H1 (cell line): ENCODE measurements around the gene LENG9. TPM values are rescaled to one million over a fixed set of nuclear protein-coding genes. Genes with fewer than 3 reads are reported as not detected.

Experiments used
- CTCF ChIA-PET: fragments of 300-600 bp; sonication (Branson Sonifier 250); formaldehyde crosslinking; loops from one replicate; lab custom pipeline; 2021; ENCODE audit not compliant: partially characterized antibody; lab: Charles Lee
- POLR2A ChIA-PET: fragments of 300-600 bp; sonication (Branson Sonifier 250); formaldehyde crosslinking; loops from one replicate; lab custom pipeline; 2021; ENCODE audit warnings: inconsistent platforms; ENCODE audit not compliant: partially characterized antibody; lab: Charles Lee
- DNase-seq, 2 experiments: peaks; one replicate each; pipeline versions ENCODE4 v3.0.0 to v3.0.0-alpha.2; 2010 to 2022; ENCODE audit warnings: low spot score in 2 of 2, low read depth in 1 of 2, mixed read lengths in 1 of 2
- FAIRE-seq: peaks from 2 replicates; lab custom pipeline; 2011; peaks lifted over from hg19 to GRCh38; lab: Jason Lieb, UNC
- H2AFZ ChIP-seq: 2 replicates; pipeline ENCODE4 v1.8.1; 2012; ENCODE audit warnings: low read length, inconsistent platforms
- H2AK5ac ChIP-seq: 2 replicates; pipeline ENCODE4 v1.6.1; 2013; ENCODE audit warnings: low read depth, low read length
- H2BK120ac ChIP-seq: replicated peaks from 2 replicates; pipeline ENCODE3; 2013; ENCODE audit warnings: low read depth, low read length, inconsistent platforms
- H2BK12ac ChIP-seq: 2 replicates; pipeline ENCODE4 v1.6.1; 2013; ENCODE audit warnings: low read depth, low read length
- H2BK15ac ChIP-seq: 2 replicates; pipeline ENCODE4 v1.6.1; 2013; ENCODE audit warnings: low read length
- H2BK20ac ChIP-seq: 2 replicates; pipeline ENCODE4 v1.6.1; 2013; ENCODE audit warnings: low read length
- H2BK5ac ChIP-seq: 2 replicates; pipeline ENCODE4 v1.6.1; 2013; ENCODE audit warnings: low read depth, low read length
- H3K14ac ChIP-seq: 2 replicates; pipeline ENCODE4 v1.6.1; 2013; ENCODE audit warnings: inconsistent platforms; ENCODE audit not compliant: insufficient read length
- H3K18ac ChIP-seq: 2 replicates; pipeline ENCODE4 v1.6.1; 2013; ENCODE audit warnings: low read length; ENCODE audit errors: extremely low read depth
- H3K23ac ChIP-seq: 2 replicates; pipeline ENCODE4 v1.6.1; 2013; ENCODE audit warnings: inconsistent platforms; ENCODE audit not compliant: insufficient read length
- H3K23me2 ChIP-seq: 2 replicates; pipeline ENCODE4 v1.6.1; 2013; ENCODE audit warnings: low read depth, low read length
- H3K27ac ChIP-seq: 2 replicates; pipeline ENCODE4 v1.6.1; 2011; ENCODE audit warnings: low read depth, low read length, inconsistent platforms
- H3K27me3 ChIP-seq, 4 experiments: replicated peaks in 1 of 4; 1 replicate in 1 of 4; 2 replicates in 3 of 4; pipeline versions ENCODE4 v1.6.1 to v1.8.1; 2011 to 2013; ENCODE audit warnings: low read length in 3 of 4, mild to moderate bottlenecking in 3 of 4, inconsistent platforms in 2 of 4, mixed read lengths in 2 of 4, moderate library complexity in 1 of 4; ENCODE audit not compliant: control insufficient read depth in 3 of 4, insufficient read depth in 3 of 4; ENCODE audit errors: extremely low read depth in 1 of 4
- H3K36me3 ChIP-seq, 4 experiments: 2 replicates each; pipeline versions ENCODE4 v1.6.1 to v1.8.1; 2011 to 2013; ENCODE audit warnings: mild to moderate bottlenecking in 4 of 4, low read length in 3 of 4, moderate library complexity in 2 of 4, control low read depth in 1 of 4, inconsistent platforms in 1 of 4; ENCODE audit not compliant: insufficient read depth in 4 of 4, control insufficient read depth in 2 of 4
- H3K4ac ChIP-seq: replicated peaks from 2 replicates; pipeline ENCODE3; 2013; ENCODE audit warnings: low read length, low read depth, mixed read lengths, inconsistent platforms; ENCODE audit not compliant: insufficient read length
- H3K4me1 ChIP-seq, 4 experiments: replicated peaks in 1 of 4; 1 replicate in 1 of 4; 2 replicates in 3 of 4; pipeline versions ENCODE4 v1.6.1 to v1.8.1; 2011 to 2013; ENCODE audit warnings: low read length in 3 of 4, inconsistent platforms in 2 of 4, mixed read lengths in 1 of 4; ENCODE audit not compliant: insufficient read depth in 4 of 4, control insufficient read depth in 3 of 4
- H3K4me2 ChIP-seq, 2 experiments: 2 replicates each; pipeline versions ENCODE4 v1.6.1 to v1.8.1; 2011 to 2013; ENCODE audit warnings: low read depth in 2 of 2, low read length in 2 of 2, control low read depth in 1 of 2, inconsistent platforms in 1 of 2, mild to moderate bottlenecking in 1 of 2; ENCODE audit not compliant: insufficient read depth in 1 of 2
- H3K4me3 ChIP-seq, 4 experiments: fragments of 200-600, 300-600 bp in 1 of 4; sonication (generic), shearing (Covaris generic), sonication (Bioruptor Twin) in 1 of 4; 2 replicates each; pipeline versions ENCODE4 v1.5.1 to v1.8.1; 2011 to 2016; ENCODE audit warnings: low read length in 4 of 4, low read depth in 3 of 4, control low read depth in 2 of 4, inconsistent platforms in 2 of 4, mild to moderate bottlenecking in 2 of 4, mixed read lengths in 1 of 4, moderate library complexity in 1 of 4; ENCODE audit not compliant: insufficient read depth in 2 of 4; ENCODE audit errors: extremely low read depth in 1 of 4
- H3K56ac ChIP-seq: replicated peaks from 2 replicates; pipeline ENCODE3; 2013; ENCODE audit warnings: low read depth, mild to moderate bottlenecking, mixed read lengths, low read length, inconsistent platforms; ENCODE audit not compliant: insufficient read length
- H3K79me1 ChIP-seq: 2 replicates; pipeline ENCODE4 v1.6.1; 2013; ENCODE audit warnings: low read depth, low read length, control low read depth
- H3K79me2 ChIP-seq, 2 experiments: 2 replicates each; pipeline versions ENCODE4 v1.6.1 to v1.8.1; 2012 to 2013; ENCODE audit warnings: low read length in 2 of 2, mild to moderate bottlenecking in 2 of 2, inconsistent platforms in 1 of 2; ENCODE audit not compliant: insufficient read depth in 2 of 2, control insufficient read depth in 1 of 2
- H3K9ac ChIP-seq, 4 experiments: replicated peaks in 1 of 4; 1 replicate in 1 of 4; 2 replicates in 3 of 4; pipeline versions ENCODE4 v1.6.1 to v1.8.1; 2011 to 2013; ENCODE audit warnings: low read depth in 3 of 4, low read length in 3 of 4, control low read depth in 2 of 4, mild to moderate bottlenecking in 2 of 4, moderate library complexity in 2 of 4, inconsistent platforms in 1 of 4; ENCODE audit errors: extremely low read depth in 1 of 4
- H3K9me3 ChIP-seq, 2 experiments: 2 replicates each; pipeline versions ENCODE4 v1.6.1 to v1.8.1; 2012 to 2013; ENCODE audit warnings: mild to moderate bottlenecking in 2 of 2, moderate library complexity in 2 of 2, control low read depth in 1 of 2, inconsistent platforms in 1 of 2, low read depth in 1 of 2, low read length in 1 of 2, mixed read lengths in 1 of 2; ENCODE audit not compliant: insufficient read depth in 2 of 2
- H4K20me1 ChIP-seq, 2 experiments: replicated peaks in 1 of 2; 2 replicates each; pipeline versions ENCODE3 to v1.8.1; 2011 to 2013; ENCODE audit warnings: inconsistent platforms in 2 of 2, low read length in 2 of 2, mild to moderate bottlenecking in 1 of 2; ENCODE audit not compliant: insufficient read depth in 2 of 2, control insufficient read depth in 1 of 2
- H4K5ac ChIP-seq: 2 replicates; pipeline ENCODE4 v1.6.1; 2013; ENCODE audit warnings: low read length, low read depth, mixed read lengths, inconsistent platforms; ENCODE audit not compliant: insufficient read length
- H4K8ac ChIP-seq: 2 replicates; pipeline ENCODE4 v1.8.0; 2013; ENCODE audit warnings: mild to moderate bottlenecking, moderate library complexity, low read length, inconsistent platforms; ENCODE audit not compliant: insufficient read depth; ENCODE audit errors: extremely low read depth
- H4K91ac ChIP-seq: replicated peaks from 2 replicates; pipeline ENCODE3; 2013; ENCODE audit warnings: low read length, mixed read lengths, inconsistent platforms; ENCODE audit not compliant: insufficient read length
- BACH1 ChIP-seq: IDR thresholded peaks from 2 replicates; pipeline ENCODE4 v1.6.1; 2012; ENCODE audit warnings: low read length, improper control_type of control experiment
- CBX5 ChIP-seq: fragments of 300-800, 300-1000 bp; sonication (generic); IDR thresholded peaks from 2 replicates; pipeline ENCODE4 v1.7.1; 2016; ENCODE audit warnings: antibody characterized with exemption, low read length, low read depth
- CHD1 ChIP-seq: IDR thresholded peaks from 2 replicates; pipeline ENCODE4 v1.6.1; 2012; ENCODE audit warnings: low read depth, low read length, improper control_type of control experiment
- POLR2A ChIP-seq, 2 experiments: IDR thresholded peaks; 1 replicate in 1 of 2; 2 replicates in 1 of 2; pipeline ENCODE4 v1.6.1; 2011; ENCODE audit warnings: low read depth in 2 of 2, low read length in 2 of 2, mild to moderate bottlenecking in 2 of 2; ENCODE audit errors: control extremely low read depth in 1 of 2
- POU5F1 ChIP-seq: IDR thresholded peaks from 2 replicates; pipeline ENCODE4 v1.6.1; 2011; ENCODE audit warnings: low read depth, mild to moderate bottlenecking, low read length, moderate library complexity
- SAP30 ChIP-seq: fragments of 300-600 bp; sonication (generic); IDR thresholded peaks from 2 replicates; pipeline ENCODE4 v1.7.1; 2012; ENCODE audit warnings: low read length, moderate library complexity, mild to moderate bottlenecking, inconsistent platforms; ENCODE audit not compliant: insufficient read depth, insufficient replicate concordance
- SIRT6 ChIP-seq: IDR thresholded peaks from one replicate; pipeline ENCODE4 v1.7.1; 2012; ENCODE audit warnings: low read length, inconsistent platforms
- SP4 ChIP-seq: IDR thresholded peaks from 2 replicates; pipeline ENCODE4 v1.6.1; 2012; ENCODE audit warnings: low read length, inconsistent platforms
- ZNF274 ChIP-seq: IDR thresholded peaks from 2 replicates; pipeline ENCODE4 v1.7.0; 2012; ENCODE audit warnings: low read length, borderline replicate concordance; ENCODE audit errors: extremely low read depth
- WGBS, 2 experiments: shearing (Covaris generic) in 1 of 2; methylation state at CpG; one replicate each; pipeline versions ENCODE4 v1.1.6 to v1.1.7; 2013 to 2015; ENCODE audit warnings: low lambda C conversion rate in 2 of 2, mixed read lengths in 2 of 2, inconsistent platforms in 1 of 2, low coverage in 1 of 2, missing lambda C conversion rate in 1 of 2; ENCODE audit not compliant: insufficient replicate concordance in 2 of 2, insufficient coverage in 1 of 2, insufficient read length in 1 of 2; ENCODE audit errors: extremely low coverage in 1 of 2, missing lambda C conversion rate in 1 of 2; 5-methylcytosine and 5-hydroxymethylcytosine counted together
- polyA plus RNA-seq, 7 experiments: library from polyadenylated mRNA; depleted of rRNA in 3 of 7; stranded (reverse) in 5 of 7; unstranded in 2 of 7; fragments of >200 nt in 5 of 7; fragments of 200-250 nt in 2 of 7; gene quantifications; 1 replicate in 5 of 7; 2 replicates in 1 of 7; 4 replicates in 1 of 7; pipeline versions ENCODE4 v1.2.1 to v1.2.3, GENCODE V29; 2011 to 2013; ENCODE audit warnings: missing spikeins in 2 of 7, mixed read lengths in 2 of 7
- total RNA-seq: library from RNA; stranded (reverse); fragmentation: NEBNext Ultra II Directional; extraction: Animal tissue kit (Norgen Biotek cat#: 25700); gene quantifications from 2 replicates; pipeline ENCODE4 v1.2.1, GENCODE V29; 2021
- TF ChIP-seq, protein P1 (sequence below), 3 experiments: IDR thresholded peaks; 1 replicate in 2 of 3; 2 replicates in 1 of 3; pipeline versions ENCODE4 v1.5.1 to v1.6.1; 2011; ENCODE audit warnings: low read length in 3 of 3, mild to moderate bottlenecking in 3 of 3, inconsistent platforms in 2 of 3, low read depth in 1 of 3, moderate library complexity in 1 of 3; ENCODE audit not compliant: insufficient read depth in 1 of 3; ENCODE audit errors: control extremely low read depth in 1 of 3

The LENG9 gene
- total and polyA plus RNA-seq, 2 of the 8 experiments (the other 6 are each of a cell fraction or from before 2014, with no cell fraction given) = 1.6 to 3.9 TPM

DNA sequence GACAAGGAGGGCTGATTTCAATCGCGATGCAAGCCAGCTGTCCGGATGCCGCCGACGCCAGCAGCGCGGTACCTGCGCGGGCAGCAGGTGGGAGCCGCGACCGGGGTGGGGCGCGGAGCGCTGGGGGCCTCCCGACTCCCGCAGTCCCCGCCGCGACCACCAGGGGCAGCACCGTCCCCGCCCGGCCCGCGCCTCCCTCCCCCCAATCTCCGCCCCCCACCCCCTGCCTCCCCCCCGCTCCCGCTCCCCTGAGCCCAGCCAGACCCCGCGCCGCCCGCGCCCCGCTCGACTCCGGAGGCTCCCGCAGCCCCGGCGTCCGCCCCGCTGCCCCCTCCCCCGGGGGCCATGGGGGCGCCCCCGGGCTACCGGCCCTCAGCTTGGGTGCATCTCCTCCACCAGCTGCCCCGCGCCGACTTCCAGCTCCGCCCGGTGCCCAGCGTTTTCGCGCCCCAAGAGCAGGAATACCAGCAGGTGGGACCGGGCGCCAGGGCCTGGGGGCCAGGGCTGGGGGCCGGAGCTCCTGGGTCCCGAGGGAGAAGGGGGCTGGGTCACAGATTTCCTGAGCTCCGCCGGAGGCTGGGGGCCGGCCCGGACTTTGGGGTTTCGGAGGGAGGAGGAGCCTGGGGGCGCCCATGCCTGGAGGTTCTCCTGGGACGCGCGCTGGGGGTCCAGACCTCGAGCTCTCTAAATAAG, 48.2 kb downstream of the LENG9 start, which contains the start of gene TTYH1:
Gene TTYH1, plus strand, starts transcription at position 257 of the 693 bp plus-strand sequence. Its CDS starts 89 bp downstream, at position 346.
- H4K20me1 ChIP-seq = peaks cover 0 to 7% of the 10 kb centered on the region in 2 experiments
- peaks cover 6 to 25% (median 21%) of the 10 kb centered on the region in 4 experiments for H3K27me3 ChIP-seq
- no peak within 1 kb of the TSS for H3K4ac ChIP-seq
- no peak within 1 kb of the TSS for H3K23ac ChIP-seq
- peak in 1 of 2 experiments; percentile 91 for DNase-seq
- H3K4me3 ChIP-seq = peak within 1 kb of the TSS; percentile 52 to 98 (median 76)
- H2BK5ac ChIP-seq = no peak within 1 kb of the TSS
- H4K8ac ChIP-seq = peak within 1 kb of the TSS; percentile 46; the same call in 1 of the 2 replicates
- POLR2A ChIA-PET = interaction anchor here (0.6 to 2.4 kb wide), 13 partner anchors 10 to 242 kb away, joined by 3 to 13 read pairs (median 4); partner anchors contain the start of genes RPS9 and TMC4
- no peak within 1 kb of the TSS for H2BK20ac ChIP-seq
- peak within 1 kb of the TSS in 3 of 4 experiments; percentile 30 to 55 (median 46); a peak in 4 of 7 replicates for H3K9ac ChIP-seq
- CTCF ChIA-PET = interaction anchor here (0.8 to 2.7 kb wide), 16 partner anchors 12 to 150 kb away, joined by 3 to 39 read pairs (median 4); partner anchors contain the start of gene LENG8
- no peak within 1 kb of the TSS for H3K27ac ChIP-seq
- H3K9me3 ChIP-seq = peaks cover 0 to 6% of the 10 kb centered on the region in 2 experiments; a peak in 1 of 4 replicates
- H3K18ac ChIP-seq = peak within 1 kb of the TSS; percentile 60
- no peak within 1 kb of the TSS for H2BK120ac ChIP-seq
- peaks cover 11 to 36% (median 25%) of the 10 kb centered on the region in 4 experiments for H3K4me1 ChIP-seq
- no peak for FAIRE-seq
- H4K91ac ChIP-seq = no peak within 1 kb of the TSS
- H3K36me3 ChIP-seq = peaks cover 0 to 11% (median 0%) of the 10 kb centered on the region in 4 experiments; a peak in 4 of 8 replicates
- H3K79me2 ChIP-seq = peaks cover 7 to 8% of the 10 kb centered on the region in 2 experiments; a peak in 2 of 4 replicates
- no peak within 1 kb of the TSS for H4K5ac ChIP-seq
- 0 out of 2 replicates have a peak within 1 kb of the TSS, but pooled peaks have one; percentile 59 for H2AK5ac ChIP-seq
- 3% methylated on average over 37 of the region's 68 CpGs; no CpG with 5 or more reads in 1 of the 2 experiments for WGBS, 2 experiments
- H2BK12ac ChIP-seq = no peak within 1 kb of the TSS; the same call in 1 of the 2 replicates
- no peak within 1 kb of the TSS for H3K14ac ChIP-seq
- peaks cover 14% of the 10 kb centered on the region; the same call in 1 of the 2 replicates for H3K79me1 ChIP-seq
- no peak within 1 kb of the TSS for H2AFZ ChIP-seq
- peaks cover 26% of the 10 kb centered on the region for H3K23me2 ChIP-seq
- no peak within 1 kb of the TSS for H3K56ac ChIP-seq
- no peak within 1 kb of the TSS for H2BK15ac ChIP-seq
- peak within 1 kb of the TSS; percentile 83 to 92 for H3K4me2 ChIP-seq
- TF ChIP-seq ZNF274 (no peak), POU5F1 (no peak), BACH1 (no peak), POLR2A (IDR thresholded peaks at IDR 0.05; ENCODE audit: control extremely low read depth in 1 of 2, low read depth in 2 of 2, low read length in 2 of 2) (no peak), CHD1 (no peak), SAP30 (no peak), SP4 (no peak), CBX5 (no peak), SIRT6 (no peak)
- TF ChIP-seq, protein P1, sequence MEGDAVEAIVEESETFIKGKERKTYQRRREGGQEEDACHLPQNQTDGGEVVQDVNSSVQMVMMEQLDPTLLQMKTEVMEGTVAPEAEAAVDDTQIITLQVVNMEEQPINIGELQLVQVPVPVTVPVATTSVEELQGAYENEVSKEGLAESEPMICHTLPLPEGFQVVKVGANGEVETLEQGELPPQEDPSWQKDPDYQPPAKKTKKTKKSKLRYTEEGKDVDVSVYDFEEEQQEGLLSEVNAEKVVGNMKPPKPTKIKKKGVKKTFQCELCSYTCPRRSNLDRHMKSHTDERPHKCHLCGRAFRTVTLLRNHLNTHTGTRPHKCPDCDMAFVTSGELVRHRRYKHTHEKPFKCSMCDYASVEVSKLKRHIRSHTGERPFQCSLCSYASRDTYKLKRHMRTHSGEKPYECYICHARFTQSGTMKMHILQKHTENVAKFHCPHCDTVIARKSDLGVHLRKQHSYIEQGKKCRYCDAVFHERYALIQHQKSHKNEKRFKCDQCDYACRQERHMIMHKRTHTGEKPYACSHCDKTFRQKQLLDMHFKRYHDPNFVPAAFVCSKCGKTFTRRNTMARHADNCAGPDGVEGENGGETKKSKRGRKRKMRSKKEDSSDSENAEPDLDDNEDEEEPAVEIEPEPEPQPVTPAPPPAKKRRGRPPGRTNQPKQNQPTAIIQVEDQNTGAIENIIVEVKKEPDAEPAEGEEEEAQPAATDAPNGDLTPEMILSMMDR (IDR thresholded peaks at IDR 0.05; ENCODE audit: control extremely low read depth in 1 of 3, insufficient read depth in 1 of 3, low read depth in 1 of 3, low read length in 3 of 3) = peak; percentile 41 to 80 (median 66)
